ENCODE measurements around the gene UGT1A10. TPM values are rescaled to one million over a fixed set of nuclear protein-coding genes. Genes with fewer than 3 reads are reported as not detected.
"Not testable (repeated sequence)": the region's sequence is repeated elsewhere in the genome, so short reads cannot be mapped to it uniquely, and the experiment has no call there.

UGT1A10 gene
- polyA plus RNA-seq, 1 donor from 2014 or later, result not detected

DNA sequence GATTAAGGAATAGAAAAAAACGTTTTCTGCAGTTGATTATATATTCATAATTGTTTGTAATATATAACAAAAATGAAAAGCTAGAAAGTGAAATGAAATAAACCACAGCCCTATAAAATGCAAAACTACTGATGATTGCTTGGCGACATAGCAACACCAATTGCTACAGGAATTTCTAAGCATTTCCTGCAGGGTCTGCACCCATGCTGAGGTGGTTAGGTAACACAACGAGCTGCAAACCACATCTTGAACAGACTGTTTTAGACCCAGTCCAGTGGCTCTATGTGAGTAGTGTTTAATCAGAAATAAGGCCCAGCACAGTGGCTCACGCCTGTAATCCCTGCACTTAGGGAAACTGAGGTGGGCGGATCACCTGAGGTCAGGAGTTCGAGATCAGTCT, 18.3 kb downstream of the UGT1A10 start:
- Histone ChIP-seq H3K4me3 (ENCODE audit: low read length) (no peak overlapping the region), H3K9me3 (ENCODE audit: low read length) (no peaks in the 10 kb centered on the region), H3K27me3 (ENCODE audit: insufficient read depth, low read depth, low read length) (no peaks in the 10 kb centered on the region), H3F3A (ENCODE audit: insufficient read depth, low read length, poor library complexity, severe bottlenecking) (no peaks in the 10 kb centered on the region), H4K20me1 (ENCODE audit: insufficient read depth) (no peaks in the 10 kb centered on the region), H3K9me2 (ENCODE audit: insufficient read depth, low read length) (no peaks in the 10 kb centered on the region), H3K27ac (ENCODE audit: low read length) (no peak overlapping the region), H3K9ac (ENCODE audit: low read length) (no peak overlapping the region), H3K79me2 (replicated peaks; ENCODE audit: insufficient read depth, low read length) (no peaks in the 10 kb centered on the region), H2AFZ (ENCODE audit: low read depth, low read length) (no peak overlapping the region), H3K36me3 (ENCODE audit: insufficient read depth, low read length) (no peaks in the 10 kb centered on the region), H3K4me2 (ENCODE audit: low read length) (no peak overlapping the region)
- no peak for TF ChIP-seq MXI1 (conservative IDR thresholded peaks at IDR 0.05; ENCODE audit: poor library complexity, severe bottlenecking)

DNA sequence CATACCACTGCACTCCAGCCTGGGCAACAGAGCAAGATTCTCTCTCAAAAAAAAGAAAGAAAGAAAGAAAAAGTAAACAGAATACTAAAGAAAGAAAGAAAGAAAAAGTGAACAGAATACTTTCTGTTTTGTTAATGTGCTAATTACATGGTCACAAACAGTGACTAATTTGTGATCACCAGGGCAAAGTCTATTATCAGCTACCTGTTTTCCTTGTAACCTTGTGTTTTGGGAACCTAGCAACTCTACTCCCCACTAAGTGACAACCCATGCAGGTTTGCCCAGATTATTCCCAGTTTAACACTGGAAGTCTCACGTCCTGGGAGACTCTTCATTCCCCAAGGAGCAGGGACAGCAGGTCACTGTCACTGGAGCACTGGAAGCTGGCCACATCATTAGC, 18.8 kb downstream of the UGT1A10 start:
- Histone ChIP-seq H3K27me3 (ENCODE audit: insufficient read depth, low read depth, low read length) (no peaks in the 10 kb centered on the region), H3K79me2 (replicated peaks; ENCODE audit: insufficient read depth, low read length) (no peaks in the 10 kb centered on the region), H3K4me3 (ENCODE audit: low read length) (no peak overlapping the region), H3K27ac (ENCODE audit: low read length) (no peak overlapping the region), H3K36me3 (ENCODE audit: insufficient read depth, low read length) (no peaks in the 10 kb centered on the region), H3K9me2 (ENCODE audit: insufficient read depth, low read length) (no peaks in the 10 kb centered on the region), H3K9me3 (ENCODE audit: low read length) (no peaks in the 10 kb centered on the region), H2AFZ (ENCODE audit: low read depth, low read length) (no peak overlapping the region), H3K9ac (ENCODE audit: low read length) (no peak overlapping the region), H4K20me1 (ENCODE audit: insufficient read depth) (no peaks in the 10 kb centered on the region), H3F3A (ENCODE audit: insufficient read depth, low read length, poor library complexity, severe bottlenecking) (no peaks in the 10 kb centered on the region), H3K4me2 (ENCODE audit: low read length) (no peak overlapping the region)
- TF ChIP-seq MXI1 (conservative IDR thresholded peaks at IDR 0.05; ENCODE audit: poor library complexity, severe bottlenecking) (no peak), SMC3 (conservative IDR thresholded peaks at IDR 0.05; ENCODE audit: poor library complexity) (no peak)
- TF ChIP-seq, protein P1, sequence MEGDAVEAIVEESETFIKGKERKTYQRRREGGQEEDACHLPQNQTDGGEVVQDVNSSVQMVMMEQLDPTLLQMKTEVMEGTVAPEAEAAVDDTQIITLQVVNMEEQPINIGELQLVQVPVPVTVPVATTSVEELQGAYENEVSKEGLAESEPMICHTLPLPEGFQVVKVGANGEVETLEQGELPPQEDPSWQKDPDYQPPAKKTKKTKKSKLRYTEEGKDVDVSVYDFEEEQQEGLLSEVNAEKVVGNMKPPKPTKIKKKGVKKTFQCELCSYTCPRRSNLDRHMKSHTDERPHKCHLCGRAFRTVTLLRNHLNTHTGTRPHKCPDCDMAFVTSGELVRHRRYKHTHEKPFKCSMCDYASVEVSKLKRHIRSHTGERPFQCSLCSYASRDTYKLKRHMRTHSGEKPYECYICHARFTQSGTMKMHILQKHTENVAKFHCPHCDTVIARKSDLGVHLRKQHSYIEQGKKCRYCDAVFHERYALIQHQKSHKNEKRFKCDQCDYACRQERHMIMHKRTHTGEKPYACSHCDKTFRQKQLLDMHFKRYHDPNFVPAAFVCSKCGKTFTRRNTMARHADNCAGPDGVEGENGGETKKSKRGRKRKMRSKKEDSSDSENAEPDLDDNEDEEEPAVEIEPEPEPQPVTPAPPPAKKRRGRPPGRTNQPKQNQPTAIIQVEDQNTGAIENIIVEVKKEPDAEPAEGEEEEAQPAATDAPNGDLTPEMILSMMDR (IDR thresholded peaks at IDR 0.05; ENCODE audit: poor library complexity, severe bottlenecking), result no peak

- not testable (repeated sequence) for H3K79me2 ChIP-seq (replicated peaks; ENCODE audit: insufficient read depth, low read length); H3K9ac ChIP-seq (ENCODE audit: low read length); H3K36me3 ChIP-seq (ENCODE audit: insufficient read depth, low read length); H3K4me3 ChIP-seq (ENCODE audit: low read length); H3K27me3 ChIP-seq (ENCODE audit: insufficient read depth, low read depth, low read length); H3K27ac ChIP-seq (ENCODE audit: low read length); H4K20me1 ChIP-seq (ENCODE audit: insufficient read depth); H3K9me2 ChIP-seq (ENCODE audit: insufficient read depth, low read length); H3F3A ChIP-seq (ENCODE audit: insufficient read depth, low read length, poor library complexity, severe bottlenecking); H2AFZ ChIP-seq (ENCODE audit: low read depth, low read length); H3K4me2 ChIP-seq (ENCODE audit: low read length); H3K9me3 ChIP-seq (ENCODE audit: low read length)
These were observed 19.7 kb downstream of the UGT1A10 start for GRCh38 chr2:233655943-233656342.

DNA sequence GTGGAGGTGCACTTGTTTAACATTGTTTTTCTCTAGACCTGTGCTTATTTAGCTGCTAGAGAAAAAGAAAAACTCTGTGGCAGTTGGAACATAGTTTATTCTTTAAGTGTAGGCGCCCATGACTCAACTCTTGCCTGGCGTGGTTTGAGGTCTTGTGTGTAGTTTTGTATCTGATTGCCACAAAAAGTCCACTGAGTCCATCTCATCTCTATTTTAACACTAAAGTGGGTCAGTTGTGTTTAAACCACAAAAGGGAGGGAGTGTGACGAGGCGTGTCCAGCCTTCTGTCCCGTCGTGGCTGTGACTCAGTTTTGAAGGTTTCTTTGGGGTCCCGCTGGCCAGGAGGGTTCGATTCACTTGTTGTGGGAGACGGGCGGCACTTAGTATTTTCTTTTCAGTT, 20.2 kb downstream of the UGT1A10 start:
- no peaks in the 10 kb centered on the region for H3F3A ChIP-seq (ENCODE audit: insufficient read depth, low read length, poor library complexity, severe bottlenecking)
- no peaks in the 10 kb centered on the region for H3K9me2 ChIP-seq (ENCODE audit: insufficient read depth, low read length)
- H3K27me3 ChIP-seq (ENCODE audit: insufficient read depth, low read depth, low read length), result no peaks in the 10 kb centered on the region
- no peak overlapping the region for H3K27ac ChIP-seq (ENCODE audit: low read length)
- no peaks in the 10 kb centered on the region for H4K20me1 ChIP-seq (ENCODE audit: insufficient read depth)
- H3K4me3 ChIP-seq (ENCODE audit: low read length), result no peak overlapping the region
- no peak overlapping the region for H2AFZ ChIP-seq (ENCODE audit: low read depth, low read length)
- H3K9me3 ChIP-seq (ENCODE audit: low read length), result no peaks in the 10 kb centered on the region
- TF ChIP-seq EZH2 (IDR thresholded peaks at IDR 0.05; ENCODE audit: borderline replicate concordance, insufficient read depth, low read length, poor library complexity, severe bottlenecking), result no peak
- no peak for TF ChIP-seq TAF1 (IDR thresholded peaks at IDR 0.05; ENCODE audit: low read depth)
- no peak for TF ChIP-seq SMC3 (conservative IDR thresholded peaks at IDR 0.05; ENCODE audit: poor library complexity)
- no peak for TF ChIP-seq MXI1 (conservative IDR thresholded peaks at IDR 0.05; ENCODE audit: poor library complexity, severe bottlenecking)
- TF ChIP-seq, protein P1 (IDR thresholded peaks at IDR 0.05; ENCODE audit: poor library complexity, severe bottlenecking), result no peak
- no peak for TF ChIP-seq POLR2AphosphoS5 (IDR thresholded peaks at IDR 0.05)
- TF ChIP-seq, protein P2, sequence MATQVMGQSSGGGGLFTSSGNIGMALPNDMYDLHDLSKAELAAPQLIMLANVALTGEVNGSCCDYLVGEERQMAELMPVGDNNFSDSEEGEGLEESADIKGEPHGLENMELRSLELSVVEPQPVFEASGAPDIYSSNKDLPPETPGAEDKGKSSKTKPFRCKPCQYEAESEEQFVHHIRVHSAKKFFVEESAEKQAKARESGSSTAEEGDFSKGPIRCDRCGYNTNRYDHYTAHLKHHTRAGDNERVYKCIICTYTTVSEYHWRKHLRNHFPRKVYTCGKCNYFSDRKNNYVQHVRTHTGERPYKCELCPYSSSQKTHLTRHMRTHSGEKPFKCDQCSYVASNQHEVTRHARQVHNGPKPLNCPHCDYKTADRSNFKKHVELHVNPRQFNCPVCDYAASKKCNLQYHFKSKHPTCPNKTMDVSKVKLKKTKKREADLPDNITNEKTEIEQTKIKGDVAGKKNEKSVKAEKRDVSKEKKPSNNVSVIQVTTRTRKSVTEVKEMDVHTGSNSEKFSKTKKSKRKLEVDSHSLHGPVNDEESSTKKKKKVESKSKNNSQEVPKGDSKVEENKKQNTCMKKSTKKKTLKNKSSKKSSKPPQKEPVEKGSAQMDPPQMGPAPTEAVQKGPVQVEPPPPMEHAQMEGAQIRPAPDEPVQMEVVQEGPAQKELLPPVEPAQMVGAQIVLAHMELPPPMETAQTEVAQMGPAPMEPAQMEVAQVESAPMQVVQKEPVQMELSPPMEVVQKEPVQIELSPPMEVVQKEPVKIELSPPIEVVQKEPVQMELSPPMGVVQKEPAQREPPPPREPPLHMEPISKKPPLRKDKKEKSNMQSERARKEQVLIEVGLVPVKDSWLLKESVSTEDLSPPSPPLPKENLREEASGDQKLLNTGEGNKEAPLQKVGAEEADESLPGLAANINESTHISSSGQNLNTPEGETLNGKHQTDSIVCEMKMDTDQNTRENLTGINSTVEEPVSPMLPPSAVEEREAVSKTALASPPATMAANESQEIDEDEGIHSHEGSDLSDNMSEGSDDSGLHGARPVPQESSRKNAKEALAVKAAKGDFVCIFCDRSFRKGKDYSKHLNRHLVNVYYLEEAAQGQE (IDR thresholded peaks at IDR 0.05; ENCODE audit: borderline replicate concordance), result no peak
- TF ChIP-seq EP300 (conservative IDR thresholded peaks at IDR 0.05; ENCODE audit: poor library complexity, severe bottlenecking), result no peak
- no peak for TF ChIP-seq RAD21 (conservative IDR thresholded peaks at IDR 0.05)
- H3K9ac ChIP-seq (ENCODE audit: low read length), result no peak overlapping the region
- H3K79me2 ChIP-seq (replicated peaks; ENCODE audit: insufficient read depth, low read length), result no peaks in the 10 kb centered on the region
- no peak overlapping the region for H3K4me2 ChIP-seq (ENCODE audit: low read length)
- H3K36me3 ChIP-seq (ENCODE audit: insufficient read depth, low read length), result no peaks in the 10 kb centered on the region

Measured in neural cell (in vitro differentiated cells).